ENCODE data around the gene SNX25.

- TF ChIP-seq CTCF (IDR thresholded peaks at IDR 0.05; ENCODE audit: insufficient read depth, low read depth, low read length) (no peak), EZH2 (IDR thresholded peaks at IDR 0.05; ENCODE audit: insufficient read depth, low read length) (no peak)
These were observed 77.6 kb downstream of the SNX25 start for GRCh38 chr4:185287031-185287430.
